Measurements from ENCODE around the gene NDRG3. TPM values are rescaled to one million over a fixed set of nuclear protein-coding genes. Genes with fewer than 3 reads are reported as not detected.
"Not testable (repeated sequence)": the region's sequence is repeated elsewhere in the genome, so short reads cannot be mapped to it uniquely, and the experiment has no call there.

The NDRG3 gene
- polyA plus RNA-seq, 3 donors: 27.8 to 31.6 (median 28.0) TPM

DNA sequence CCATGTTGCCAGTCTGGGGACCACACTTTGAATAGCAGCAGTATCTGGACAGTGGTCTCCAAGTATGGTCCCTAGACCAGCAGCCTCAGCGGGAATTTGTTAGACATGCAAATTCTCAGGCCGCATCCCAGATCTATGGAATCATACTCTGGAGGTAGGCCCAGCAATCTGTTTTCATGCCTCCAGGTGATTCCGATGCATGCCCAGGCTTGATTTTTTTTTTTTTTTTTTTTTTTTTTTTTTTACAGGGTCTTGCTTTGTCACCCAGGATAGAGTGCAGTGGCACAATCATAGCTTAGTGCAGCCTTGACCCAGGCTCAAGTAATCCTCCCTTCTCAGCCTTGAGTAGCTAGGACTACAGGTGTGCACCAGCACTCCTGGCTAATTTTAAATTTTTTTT is 99.2 kb downstream of the NDRG3 start:
- no peak for DNase-seq

DNA sequence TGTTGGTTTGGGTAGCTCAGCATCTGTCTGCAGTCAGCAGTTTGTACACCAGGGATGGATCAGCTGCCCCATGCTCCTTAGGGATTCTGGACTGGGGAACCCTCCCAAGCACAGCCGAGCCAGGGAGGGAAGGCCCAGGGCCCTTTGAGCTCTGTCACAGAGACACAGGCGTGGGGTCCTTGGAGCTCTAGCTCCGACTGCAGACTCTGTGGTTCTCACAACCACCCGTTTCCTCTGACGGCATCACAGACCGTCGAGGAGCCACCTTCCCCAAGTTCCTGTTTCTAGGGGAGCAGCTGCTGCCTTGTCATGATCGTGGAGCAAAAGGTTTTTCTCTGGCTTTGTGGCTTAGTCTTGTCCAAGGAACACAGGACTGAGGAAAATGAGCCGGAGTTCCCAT is 99.9 kb downstream of the NDRG3 start, which contains the start of gene SLA2:
TSS of gene SLA2 (minus strand) at position 199 of the 400 bp plus-strand sequence. CDS start 4,861 bp downstream, outside the sequence.
- no peak for DNase-seq

DNA sequence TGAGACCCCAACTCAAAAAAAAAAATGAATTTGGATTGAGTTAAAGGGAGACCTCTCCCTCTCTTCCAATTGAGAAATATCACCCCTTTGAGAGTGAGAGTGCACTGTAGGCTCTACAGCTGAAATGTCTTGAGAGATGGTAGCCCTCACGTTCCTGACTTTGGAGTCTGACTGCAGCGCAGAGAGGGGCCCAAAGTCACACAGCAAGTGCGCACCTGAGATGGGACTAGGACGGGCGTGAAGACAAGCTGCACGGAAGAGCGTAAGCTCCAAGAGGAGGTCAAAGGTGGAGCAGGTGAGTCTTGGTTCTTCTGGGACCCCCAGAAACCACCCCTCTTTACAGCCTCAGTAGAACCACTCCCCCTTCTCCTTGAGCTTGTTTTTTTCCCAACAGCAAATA is 100.5 kb downstream of the NDRG3 start:
- no peak for DNase-seq

DNA sequence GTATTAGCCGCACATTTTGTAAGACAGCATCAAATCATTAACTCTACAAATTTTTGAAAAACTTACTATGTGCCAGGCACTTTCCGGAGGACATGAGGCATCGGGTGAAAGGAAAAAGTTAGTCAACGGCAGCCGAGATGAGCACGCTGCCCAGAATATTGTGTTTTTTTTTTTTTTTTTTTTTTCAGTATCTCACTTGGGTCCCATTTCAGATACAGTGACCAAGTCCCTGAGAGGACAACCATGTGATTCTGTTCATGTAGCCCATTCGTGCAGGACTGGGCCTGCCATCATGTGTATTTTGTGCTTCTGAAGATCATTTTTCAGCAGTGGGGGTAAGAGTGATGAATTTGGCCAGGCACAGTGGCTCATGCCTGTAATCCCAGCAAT is 101.2 kb downstream of the NDRG3 start:
- no peak for DNase-seq

DNA sequence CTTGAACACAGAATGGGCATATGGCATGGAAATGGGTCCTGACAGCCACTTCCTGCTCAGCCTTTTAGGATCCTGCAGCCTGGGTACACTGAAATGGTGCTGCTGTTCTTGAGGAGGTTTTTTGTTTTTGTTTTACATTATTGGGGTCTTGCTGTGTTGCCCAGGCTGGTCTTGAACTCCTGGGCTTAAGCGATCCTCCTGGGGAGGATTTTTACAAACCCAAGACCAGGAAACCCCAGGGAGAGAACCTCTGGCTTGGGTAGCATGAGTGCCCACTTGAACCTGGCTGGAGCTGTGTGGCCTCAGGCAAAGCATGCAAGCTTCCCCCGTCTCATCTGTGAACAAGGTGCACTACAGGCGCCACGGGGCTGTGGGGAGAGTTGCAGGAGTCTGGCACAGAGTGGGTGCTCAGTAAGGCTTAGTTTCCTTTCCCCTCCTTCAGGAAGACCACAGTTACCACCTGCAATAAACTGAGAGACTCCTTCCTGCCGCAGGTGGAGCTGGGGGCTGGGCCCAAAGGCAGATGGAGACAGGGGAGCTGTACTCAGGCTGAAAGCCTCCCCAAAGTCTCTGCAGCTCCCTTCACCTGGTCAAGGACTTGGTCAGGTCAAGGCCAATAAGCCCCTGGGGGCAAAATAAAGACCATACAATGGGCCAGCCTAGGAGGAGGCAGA is 101.7 kb downstream of the NDRG3 start:
- no peak for DNase-seq

DNA sequence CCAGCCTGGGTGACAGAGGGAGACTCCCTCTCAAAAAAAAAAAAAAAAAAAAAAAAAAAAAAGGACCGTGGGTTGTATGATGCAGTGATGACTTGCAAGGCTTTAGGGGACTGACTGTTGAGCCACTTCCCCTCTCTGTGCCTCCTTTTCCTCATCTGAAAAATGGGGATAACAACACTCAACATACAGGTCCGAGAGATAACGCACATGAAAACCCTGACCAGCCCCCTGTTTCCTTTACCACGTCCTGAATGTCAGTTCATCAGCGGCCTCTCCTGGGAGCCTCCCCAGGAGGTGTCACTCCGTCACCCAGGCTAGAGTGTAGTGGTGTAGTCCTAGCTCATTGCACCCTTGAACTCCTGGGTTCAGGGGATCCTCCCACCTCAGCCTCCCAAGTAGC is 103.8 kb downstream of the NDRG3 start:
- no peak for DNase-seq

DNA sequence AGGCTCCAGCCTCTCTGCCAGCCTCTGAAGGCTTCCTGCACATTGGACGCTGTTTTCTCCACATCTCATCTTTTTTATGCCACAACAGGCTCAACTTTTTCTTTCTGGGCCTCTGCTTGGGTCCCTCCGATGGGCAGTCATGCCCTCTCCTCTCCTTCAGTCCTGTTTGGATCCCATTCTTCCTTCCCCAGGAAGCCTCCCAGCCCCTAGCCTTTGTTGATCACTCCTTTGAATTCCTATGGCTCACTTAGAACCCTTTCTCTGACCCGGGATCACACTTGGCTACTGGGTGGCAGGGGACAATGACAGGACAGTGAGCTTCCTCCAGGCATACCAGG is 104.4 kb downstream of the NDRG3 start:
- DNase-seq: no peak

DNA sequence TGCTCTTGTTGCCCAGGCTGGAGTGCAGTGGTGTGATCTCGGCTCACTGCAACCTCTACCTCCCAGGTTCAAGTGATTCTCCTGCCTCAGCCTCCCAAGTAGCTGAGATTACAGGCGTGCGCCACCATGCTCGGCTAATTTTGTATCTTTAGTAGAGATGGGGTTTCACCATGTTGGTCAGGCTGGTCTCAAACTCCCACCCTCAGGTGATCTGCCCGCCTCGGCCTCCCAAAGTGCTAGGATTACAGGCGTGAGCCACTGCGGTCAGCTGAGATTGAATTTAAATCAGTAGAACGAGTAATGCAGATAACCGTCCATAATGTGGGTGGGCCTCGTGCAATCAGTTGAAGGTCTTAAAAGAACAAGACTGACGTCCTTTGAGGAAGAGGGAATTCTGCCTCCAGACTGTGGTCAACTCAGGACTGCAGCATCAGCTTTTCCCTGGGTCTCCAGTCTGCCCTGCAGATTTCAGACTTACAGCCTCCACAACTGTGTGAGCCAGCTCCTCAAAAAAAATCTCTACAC is 107.0 kb downstream of the NDRG3 start:
- not testable (repeated sequence) for DNase-seq

DNA sequence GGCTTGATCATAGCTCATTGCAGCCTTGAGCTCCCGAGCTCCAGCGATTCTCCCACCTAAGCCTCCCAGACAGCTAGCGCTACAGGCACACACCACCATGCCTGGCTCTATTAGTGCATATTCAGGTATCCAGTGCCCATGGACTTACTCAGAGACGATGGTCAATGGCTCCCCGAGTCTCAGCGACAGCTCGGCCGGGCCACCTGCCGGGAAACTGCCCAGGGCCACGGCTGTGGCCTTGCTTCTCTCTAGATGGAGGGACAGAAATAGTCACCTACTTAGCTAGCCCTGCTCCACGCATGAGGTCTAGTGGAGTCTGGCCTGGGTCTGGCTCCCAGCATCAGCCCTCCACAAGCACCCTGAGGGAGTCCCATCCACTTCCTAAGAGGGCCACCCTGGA is 111.5 kb downstream of the NDRG3 start:
- no peak for DNase-seq

DNA sequence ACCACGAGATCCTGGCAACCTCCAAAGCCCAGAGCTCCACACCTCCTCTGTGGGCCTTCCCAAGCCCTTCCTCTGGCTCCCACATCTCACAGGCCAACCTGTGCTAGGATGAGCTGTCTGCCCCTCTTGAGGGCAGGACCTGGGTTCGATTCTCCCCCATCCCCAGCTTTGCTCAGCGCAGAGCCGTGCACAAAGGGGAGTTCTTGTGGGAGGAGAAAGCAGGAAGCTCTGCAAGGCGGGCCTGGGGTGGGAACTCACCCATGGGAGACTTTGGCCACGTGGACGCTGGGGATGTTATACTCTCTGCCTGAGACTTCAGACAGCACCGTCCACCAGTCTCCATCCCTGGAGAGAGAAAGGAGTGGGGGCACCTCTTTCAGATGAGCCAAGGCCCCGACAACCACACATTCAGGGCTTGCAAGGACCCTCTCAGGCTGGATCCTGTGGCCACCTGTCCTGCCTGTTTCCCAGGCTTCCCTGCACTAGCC is 112.6 kb downstream of the NDRG3 start:
- no peak for DNase-seq

DNA sequence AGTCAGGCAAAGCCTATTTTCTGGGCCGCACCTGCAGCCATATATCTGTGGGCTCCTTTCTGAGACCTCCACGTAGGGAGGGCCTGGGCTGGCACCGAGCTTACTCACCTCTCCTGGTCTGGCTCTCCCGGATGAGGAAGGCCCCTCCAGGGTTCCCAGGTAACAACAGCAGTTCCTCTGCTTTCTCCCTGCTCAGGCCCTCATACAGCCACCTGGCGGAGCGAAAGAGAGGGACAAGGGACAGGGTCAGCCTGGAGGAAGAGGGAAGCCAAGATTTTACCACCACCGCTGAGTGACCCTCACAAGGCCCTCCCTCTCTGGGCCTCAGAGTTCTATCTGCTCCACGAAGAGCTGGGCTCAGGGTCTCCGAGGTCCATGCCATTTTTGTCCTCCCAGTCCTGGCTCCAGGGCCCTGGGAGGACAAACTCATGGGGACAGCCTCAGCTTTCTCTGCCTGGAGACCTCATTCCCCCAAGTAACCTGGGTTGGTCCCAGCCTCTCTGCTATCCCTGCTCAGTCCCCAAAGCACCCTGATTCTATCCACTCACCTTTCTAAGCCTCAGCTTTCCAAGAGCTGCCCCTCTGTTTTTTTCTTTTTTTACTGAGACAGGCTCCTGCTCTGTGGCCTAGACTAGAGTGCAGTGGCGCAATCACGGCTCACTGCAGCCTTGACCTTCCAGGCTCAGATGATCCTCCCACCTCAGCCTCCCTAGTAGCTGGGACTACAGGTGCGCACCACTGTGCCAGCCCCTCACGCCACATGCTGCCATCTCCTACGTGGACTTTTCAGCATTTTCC is 113.2 kb downstream of the NDRG3 start:
- DNase-seq: no peak

DNA sequence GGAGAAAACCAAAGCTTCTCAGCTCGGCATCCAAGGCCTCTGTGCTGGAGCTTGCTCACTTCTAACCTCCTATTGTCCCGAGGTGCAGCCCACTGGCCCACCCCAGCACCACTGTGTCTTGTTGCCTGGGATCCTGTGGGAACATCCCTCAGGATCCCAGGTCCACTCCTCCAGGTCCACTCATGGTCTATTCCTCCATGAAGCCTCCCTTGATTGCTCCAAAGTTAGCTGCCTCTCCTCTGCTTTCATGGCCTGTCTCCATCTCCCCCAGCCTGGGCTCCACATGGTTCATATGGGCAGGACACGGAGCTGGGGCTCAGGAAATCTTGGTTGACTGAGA is 113.8 kb downstream of the NDRG3 start:
- DNase-seq: no peak

DNA sequence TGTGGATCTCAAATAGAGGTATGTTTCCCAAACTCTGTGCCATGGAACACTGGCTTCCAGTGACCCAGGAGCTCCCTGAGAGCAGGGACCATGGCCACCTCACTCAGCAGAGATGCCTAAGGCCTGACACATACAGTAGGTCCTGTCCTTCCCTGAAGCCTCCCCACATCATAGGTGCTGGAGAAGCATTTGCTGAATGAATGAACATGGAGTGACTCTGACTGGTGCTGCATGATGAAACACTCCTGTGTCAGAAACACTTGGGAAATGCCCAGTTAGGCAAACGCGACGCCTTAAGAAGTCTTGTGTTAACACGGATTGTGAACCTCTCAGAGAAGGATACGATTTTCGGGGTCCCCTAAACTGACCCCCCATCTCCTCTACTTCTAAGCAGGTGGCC is 114.2 kb downstream of the NDRG3 start:
- no peak for DNase-seq

DNA sequence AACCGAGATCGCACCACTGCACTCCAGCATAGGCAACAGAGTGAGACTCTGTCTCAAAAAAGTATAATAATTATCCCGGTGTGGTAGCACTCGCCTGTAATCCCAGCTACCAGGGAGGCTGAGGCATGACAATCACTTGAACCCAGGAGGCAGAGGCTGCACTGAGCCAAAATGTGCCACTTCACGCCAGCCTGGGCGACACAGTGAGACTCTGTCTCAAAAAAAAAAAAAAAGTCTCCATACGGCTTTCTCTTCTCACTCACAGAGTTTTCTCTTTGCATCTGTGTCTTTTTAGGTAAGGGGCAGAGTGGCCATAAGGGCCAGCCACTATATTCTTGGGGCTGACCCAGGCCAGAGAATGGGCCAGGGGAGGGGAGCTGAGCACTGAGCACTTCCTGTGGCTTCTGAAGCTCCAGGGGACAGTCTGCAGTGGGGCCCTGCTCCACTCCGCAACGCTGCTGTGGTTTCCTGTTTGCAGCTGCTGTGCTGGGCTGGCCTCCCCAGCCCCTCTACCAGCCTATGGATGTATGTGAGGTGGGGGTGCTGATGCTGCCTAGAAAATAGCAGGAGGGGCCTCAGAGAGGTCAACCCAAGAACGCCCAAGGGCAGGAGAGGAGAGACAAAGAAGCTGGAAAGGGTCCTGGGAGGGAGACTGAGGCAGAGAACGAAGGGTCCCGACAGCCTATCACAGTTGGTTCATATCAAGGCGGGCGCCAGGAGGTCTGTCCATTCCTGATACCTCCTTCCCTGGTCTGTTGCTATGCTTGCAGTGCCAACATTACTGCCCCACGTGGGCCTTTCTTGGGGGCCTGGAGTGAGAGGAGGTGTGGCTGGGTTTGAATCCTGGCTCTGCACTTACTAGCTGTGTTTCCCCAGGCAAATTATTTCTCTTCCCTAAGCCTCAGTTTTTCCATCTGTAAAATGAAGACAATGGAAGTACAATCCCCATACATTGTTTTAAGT is 115.9 kb downstream of the NDRG3 start:
- DNase-seq: no peak

DNA sequence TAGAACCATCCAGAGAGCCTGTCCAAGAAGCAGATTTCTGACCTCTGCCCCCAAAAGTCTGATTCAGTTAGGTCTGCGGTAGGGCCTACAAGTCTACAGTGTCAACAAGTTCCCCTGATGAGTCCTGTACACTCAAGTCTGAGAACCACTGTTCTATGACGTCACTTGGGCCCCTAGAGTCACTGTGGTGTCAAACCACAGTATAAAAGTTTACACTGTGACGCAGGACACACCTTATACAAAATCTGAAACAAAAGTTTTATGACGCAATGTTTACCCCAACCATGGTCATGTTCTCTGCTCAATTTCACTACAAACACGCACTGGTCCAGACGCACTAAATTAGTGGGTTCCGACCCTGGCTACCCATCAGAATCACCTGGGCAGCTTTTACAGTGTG is 117.8 kb downstream of the NDRG3 start:
- no peak for DNase-seq

DNA sequence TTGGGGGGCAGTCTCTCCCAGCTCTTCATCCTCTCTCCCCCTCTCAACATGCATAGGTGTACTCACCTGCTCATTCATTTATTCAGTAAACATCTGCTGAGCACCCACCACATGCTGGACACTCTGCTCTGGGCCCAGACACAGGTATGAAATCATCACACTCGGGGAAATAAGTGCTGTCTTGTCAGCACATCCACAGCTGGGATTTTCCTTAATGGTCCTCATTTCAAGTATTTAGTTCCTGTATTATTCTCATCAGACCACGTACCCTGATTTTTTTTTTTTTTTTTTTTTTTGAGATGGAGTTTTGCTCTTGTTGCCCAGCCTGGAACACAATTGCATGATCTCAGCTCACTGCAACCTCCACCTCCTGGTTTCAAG is 121.0 kb downstream of the NDRG3 start:
- no peak for DNase-seq

DNA sequence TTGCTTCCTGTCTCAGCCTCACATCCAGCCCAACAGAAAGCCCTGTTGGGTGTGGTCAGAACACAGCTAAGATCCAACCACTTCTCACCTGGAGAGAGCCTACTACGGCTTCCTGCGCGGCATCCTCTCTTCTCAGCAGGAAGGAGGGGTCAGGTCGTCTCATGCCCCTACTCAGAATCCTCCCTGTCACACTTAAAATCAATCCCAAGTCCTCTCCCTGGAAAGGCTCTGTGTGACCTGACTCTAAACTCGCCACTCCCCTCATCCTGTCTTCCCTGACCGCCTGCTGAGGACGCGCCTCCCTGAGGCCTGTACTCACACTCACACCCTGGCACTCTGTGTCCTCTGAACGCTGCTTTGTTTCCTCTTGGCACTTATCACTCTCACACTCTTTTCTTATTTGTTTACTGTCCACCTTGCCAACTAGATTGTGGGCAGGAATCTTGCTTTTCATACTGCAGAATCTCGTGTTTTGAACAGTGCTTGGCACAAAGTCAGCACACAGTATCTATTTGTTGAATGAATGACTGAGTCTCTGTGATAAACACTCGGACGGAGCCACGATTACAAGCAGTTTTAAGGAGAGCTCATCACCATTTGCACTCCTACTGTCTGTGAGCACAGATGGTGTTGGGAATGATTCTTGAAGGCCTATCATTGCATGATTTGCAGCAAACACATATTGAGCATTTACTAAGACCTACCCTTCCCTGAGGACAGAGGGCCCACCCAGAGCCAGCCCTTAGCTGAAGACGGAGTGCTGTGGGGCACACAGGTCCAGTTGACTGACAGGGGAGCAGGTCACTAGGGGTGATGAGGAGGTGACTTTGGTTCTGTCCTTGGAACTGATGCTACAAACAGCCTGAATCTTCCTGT is 121.6 kb downstream of the NDRG3 start:
- DNase-seq: no peak

DNA sequence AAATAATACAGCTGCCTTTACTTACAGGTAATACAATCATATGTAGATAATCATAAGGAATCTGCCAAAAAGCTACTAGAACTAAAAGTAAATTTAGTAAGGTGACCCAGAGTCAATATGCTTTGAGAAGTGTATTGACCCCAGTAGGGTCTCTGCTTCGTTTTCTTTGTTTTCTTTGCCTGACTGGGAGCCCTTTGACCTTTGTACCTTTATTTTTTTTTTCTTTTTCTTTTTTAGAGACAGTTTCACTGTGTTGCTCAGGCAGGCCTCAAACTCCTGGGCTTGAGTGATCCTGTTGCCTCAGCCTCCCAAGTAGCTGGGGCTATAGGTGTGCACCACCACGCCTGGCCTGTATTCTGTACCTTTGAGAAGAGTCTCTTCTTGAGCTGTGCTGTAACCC is 122.4 kb downstream of the NDRG3 start:
- no peak for DNase-seq

DNA sequence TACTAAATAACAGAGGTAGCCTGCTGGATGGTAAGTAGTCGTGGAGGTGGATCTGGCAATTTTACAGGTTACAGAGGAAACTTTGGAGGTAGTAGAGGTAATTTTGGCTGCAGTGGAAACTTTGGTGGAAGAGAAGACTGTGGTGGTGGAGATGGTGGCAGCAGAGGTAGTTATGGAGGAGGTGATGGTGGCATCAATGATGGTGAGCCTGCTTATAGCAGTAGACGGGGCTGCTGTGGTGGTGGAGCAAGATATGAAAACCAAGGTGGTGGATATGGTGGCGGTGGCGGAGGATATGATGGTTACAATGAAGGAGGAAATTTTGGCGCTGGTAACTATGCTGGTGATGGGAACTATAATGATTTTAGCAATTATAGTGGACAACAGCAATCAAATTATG is 125.0 kb downstream of the NDRG3 start:
- DNase-seq: no peak

DNA sequence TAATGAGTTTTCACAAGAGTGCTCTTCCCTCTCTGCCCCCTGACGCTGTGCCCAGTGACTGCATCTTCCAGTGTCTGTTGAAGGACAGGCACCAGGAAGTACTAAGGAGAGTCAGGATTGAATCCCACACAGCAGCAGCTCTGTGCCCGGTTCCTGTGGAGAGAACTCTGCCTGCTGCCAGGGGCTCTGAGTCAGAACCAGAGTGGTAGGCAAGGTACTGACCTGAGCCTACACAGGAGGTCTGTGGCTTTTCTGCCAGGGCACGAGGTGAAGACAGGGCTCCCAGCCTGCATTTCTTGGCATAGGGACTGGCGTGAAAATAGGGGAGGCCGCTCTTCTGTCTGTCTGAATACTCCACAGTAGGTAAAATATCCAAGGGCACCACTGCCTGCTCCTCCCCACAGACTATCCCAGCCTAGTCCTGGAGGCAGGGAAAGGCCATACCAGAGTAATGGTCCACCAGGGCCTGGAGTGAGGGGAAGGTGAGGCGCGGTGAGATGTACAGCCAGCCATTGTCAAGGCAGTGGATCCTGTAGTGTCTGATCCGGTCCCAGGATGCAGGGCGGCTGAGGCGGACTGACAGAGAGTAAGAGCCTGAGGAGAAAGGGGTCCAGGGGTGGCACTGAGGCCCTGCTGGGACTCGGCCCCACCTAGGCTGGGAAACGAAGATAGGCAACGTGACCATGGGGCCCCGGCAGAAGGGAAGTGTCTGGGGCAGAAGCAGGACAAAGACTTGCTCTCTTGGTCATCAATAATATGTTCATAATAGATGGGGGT is 130.9 kb downstream of the NDRG3 start:
- DNase-seq: no peak

Data from renal pelvis (tissue), 4 donors.